HepG2 (cell line): ENCODE measurements around the gene PCDHB3. TPM values are rescaled to one million over a fixed set of nuclear protein-coding genes. Genes with fewer than 3 reads are reported as not detected.

ENCODE experiments used
- CC2D1A ChIP-seq: sonication (generic); formaldehyde crosslinking; IDR thresholded peaks from 2 replicates; pipeline ENCODE4 v1.8.1; 2023; ENCODE audit warnings: mild to moderate bottlenecking, missing genetic modification reagents
- FOXP1 ChIP-seq, 2 experiments: fragments of 450-650 bp in 1 of 2; IDR thresholded peaks; 2 replicates each; pipeline ENCODE4 v1.6.1; 2017 to 2018; ENCODE audit warnings: antibody characterized with exemption in 1 of 2
- GATA4 ChIP-seq: sonication (generic); IDR thresholded peaks from 2 replicates; pipeline ENCODE4 v1.6.1; 2016; ENCODE audit warnings: antibody characterized with exemption, low read depth, borderline replicate concordance
- HMGA1 ChIP-seq: sonication (generic); formaldehyde crosslinking; conservative IDR thresholded peaks from 2 replicates; pipeline ENCODE4 v1.4.0; 2020; ENCODE audit warnings: missing genetic modification reagents
- polyA plus RNA-seq, 8 experiments: library from polyadenylated mRNA; depleted of rRNA in 3 of 8; stranded (reverse) in 7 of 8; unstranded in 1 of 8; fragments of >200 nt; fragmentation: Illumina TruSeq in 4 of 8; extraction: Trizol in 4 of 8; gene quantifications; 2 replicates each; pipeline versions ENCODE4 v1.2.1 to v1.2.3, GENCODE V29; 2011 to 2016; ENCODE audit warnings: low read depth in 4 of 8, missing spikeins in 1 of 8, mixed read lengths in 1 of 8; ENCODE audit not compliant: insufficient read depth in 1 of 8
- total RNA-seq, 5 experiments: library from RNA; depleted of rRNA; stranded (reverse); fragments of >200 nt; fragmentation: Illumina TruSeq; extraction: Trizol; gene quantifications; 2 replicates each; pipeline ENCODE4 v1.2.3, GENCODE V29; 2016; ENCODE audit warnings: low read depth in 1 of 5
- TF ChIP-seq, protein P1 (sequence below): sonication (generic); formaldehyde crosslinking; IDR thresholded peaks from 2 replicates; pipeline ENCODE4 v1.5.0; 2020; ENCODE audit warnings: mild to moderate bottlenecking, missing genetic modification reagents
- TF ChIP-seq, protein P2 (sequence below): sonication (generic); formaldehyde crosslinking; IDR thresholded peaks from 2 replicates; pipeline ENCODE4 v1.5.1; 2020; ENCODE audit warnings: mild to moderate bottlenecking, missing genetic modification reagents
- TF ChIP-seq, protein P3 (sequence below): sonication (generic); formaldehyde crosslinking; IDR thresholded peaks from 2 replicates; pipeline ENCODE4 v1.4.0; 2020; ENCODE audit warnings: missing genetic modification reagents, mild to moderate bottlenecking, borderline replicate concordance
- TF ChIP-seq, protein P4 (sequence below): sonication (generic); formaldehyde crosslinking; IDR thresholded peaks from 2 replicates; pipeline ENCODE4 v1.8.0; 2022; ENCODE audit warnings: missing genetic modification reagents, low read depth, mild to moderate bottlenecking, borderline replicate concordance

Gene PCDHB3
- total and polyA plus RNA-seq, 2 of the 13 experiments (the other 11 are each of a cell fraction or from before 2014, with no cell fraction given) = 0.25 to 0.29 TPM

DNA sequence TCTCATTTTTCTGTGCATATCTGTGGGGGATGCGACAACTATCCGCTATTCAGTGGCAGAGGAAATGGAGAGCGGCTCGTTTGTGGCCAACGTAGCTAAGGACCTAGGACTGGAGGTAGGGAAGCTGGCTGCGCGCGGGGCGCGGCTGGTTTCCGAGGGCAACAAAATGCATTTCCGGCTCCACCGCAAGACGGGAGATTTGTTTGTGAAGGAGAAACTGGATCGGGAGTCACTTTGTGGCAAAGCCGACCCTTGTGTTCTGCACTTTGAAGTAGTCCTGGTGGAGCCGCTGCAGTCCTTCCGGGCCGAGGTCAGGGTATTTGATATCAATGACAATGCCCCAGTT lies 48.8 kb upstream of the PCDHB3 start (continued):
- TF ChIP-seq, protein P1, sequence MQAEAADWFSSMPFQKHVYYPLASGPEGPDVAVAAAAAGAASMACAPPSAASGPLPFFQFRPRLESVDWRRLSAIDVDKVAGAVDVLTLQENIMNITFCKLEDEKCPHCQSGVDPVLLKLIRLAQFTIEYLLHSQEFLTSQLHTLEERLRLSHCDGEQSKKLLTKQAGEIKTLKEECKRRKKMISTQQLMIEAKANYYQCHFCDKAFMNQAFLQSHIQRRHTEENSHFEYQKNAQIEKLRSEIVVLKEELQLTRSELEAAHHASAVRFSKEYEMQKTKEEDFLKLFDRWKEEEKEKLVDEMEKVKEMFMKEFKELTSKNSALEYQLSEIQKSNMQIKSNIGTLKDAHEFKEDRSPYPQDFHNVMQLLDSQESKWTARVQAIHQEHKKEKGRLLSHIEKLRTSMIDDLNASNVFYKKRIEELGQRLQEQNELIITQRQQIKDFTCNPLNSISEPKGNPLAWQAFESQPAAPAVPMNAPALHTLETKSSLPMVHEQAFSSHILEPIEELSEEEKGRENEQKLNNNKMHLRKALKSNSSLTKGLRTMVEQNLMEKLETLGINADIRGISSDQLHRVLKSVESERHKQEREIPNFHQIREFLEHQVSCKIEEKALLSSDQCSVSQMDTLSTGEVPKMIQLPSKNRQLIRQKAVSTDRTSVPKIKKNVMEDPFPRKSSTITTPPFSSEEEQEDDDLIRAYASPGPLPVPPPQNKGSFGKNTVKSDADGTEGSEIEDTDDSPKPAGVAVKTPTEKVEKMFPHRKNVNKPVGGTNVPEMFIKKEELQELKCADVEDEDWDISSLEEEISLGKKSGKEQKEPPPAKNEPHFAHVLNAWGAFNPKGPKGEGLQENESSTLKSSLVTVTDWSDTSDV (CRISPR knock-in tag) = no peak
- TF ChIP-seq FOXP1 (IDR thresholded peaks at IDR 0.05) (no peak), FOXP1 (CRISPR knock-in tag; IDR thresholded peaks at IDR 0.05) (no peak), HMGA1 (CRISPR knock-in tag) (no peak), CC2D1A (no peak), GATA4 (no peak)
- TF ChIP-seq, protein P2, sequence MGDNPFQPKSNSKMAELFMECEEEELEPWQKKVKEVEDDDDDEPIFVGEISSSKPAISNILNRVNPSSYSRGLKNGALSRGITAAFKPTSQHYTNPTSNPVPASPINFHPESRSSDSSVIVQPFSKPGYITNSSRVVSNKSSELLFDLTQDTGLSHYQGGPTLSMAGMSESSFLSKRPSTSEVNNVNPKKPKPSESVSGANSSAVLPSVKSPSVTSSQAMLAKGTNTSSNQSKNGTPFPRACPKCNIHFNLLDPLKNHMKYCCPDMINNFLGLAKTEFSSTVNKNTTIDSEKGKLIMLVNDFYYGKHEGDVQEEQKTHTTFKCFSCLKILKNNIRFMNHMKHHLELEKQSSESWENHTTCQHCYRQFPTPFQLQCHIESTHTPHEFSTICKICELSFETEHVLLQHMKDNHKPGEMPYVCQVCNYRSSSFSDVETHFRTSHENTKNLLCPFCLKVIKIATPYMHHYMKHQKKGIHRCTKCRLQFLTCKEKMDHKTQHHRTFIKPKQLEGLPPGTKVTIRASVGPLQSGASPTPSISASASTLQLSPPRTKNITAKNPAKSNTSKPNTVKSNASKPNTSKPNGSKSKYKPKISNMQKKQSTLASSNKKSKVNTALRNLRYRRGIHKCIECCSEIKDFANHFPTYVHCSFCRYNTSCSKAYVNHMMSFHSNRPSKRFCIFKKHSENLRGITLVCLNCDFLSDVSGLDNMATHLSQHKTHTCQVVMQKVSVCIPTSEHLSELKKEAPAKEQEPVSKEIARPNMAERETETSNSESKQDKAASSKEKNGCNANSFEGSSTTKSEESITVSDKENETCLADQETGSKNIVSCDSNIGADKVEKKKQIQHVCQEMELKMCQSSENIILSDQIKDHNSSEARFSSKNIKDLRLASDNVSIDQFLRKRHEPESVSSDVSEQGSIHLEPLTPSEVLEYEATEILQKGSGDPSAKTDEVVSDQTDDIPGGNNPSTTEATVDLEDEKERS = no peak
- TF ChIP-seq, protein P3, sequence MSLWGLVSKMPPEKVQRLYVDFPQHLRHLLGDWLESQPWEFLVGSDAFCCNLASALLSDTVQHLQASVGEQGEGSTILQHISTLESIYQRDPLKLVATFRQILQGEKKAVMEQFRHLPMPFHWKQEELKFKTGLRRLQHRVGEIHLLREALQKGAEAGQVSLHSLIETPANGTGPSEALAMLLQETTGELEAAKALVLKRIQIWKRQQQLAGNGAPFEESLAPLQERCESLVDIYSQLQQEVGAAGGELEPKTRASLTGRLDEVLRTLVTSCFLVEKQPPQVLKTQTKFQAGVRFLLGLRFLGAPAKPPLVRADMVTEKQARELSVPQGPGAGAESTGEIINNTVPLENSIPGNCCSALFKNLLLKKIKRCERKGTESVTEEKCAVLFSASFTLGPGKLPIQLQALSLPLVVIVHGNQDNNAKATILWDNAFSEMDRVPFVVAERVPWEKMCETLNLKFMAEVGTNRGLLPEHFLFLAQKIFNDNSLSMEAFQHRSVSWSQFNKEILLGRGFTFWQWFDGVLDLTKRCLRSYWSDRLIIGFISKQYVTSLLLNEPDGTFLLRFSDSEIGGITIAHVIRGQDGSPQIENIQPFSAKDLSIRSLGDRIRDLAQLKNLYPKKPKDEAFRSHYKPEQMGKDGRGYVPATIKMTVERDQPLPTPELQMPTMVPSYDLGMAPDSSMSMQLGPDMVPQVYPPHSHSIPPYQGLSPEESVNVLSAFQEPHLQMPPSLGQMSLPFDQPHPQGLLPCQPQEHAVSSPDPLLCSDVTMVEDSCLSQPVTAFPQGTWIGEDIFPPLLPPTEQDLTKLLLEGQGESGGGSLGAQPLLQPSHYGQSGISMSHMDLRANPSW = no peak
- TF ChIP-seq, protein P4, sequence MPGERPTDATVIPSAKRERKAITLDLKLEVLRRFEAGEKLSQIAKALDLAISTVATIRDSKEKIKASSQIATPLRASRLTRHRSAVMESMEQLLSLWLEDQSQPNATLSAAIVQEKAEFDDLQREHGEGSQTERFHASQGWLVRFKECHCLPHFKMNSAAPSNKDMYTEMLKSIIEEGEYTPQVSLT = no peak
- TF ChIP-seq, all 625 proteins: peak for 0
